DOHH2 (cell line): ENCODE results near the gene GMFB.

ENCODE experiments used
- H3F3A ChIP-seq: fragments of 200-600 bp; sonication (generic), shearing (Covaris generic); 2 replicates; pipeline ENCODE4 v1.6.0; 2016; ENCODE audit warnings: antibody characterized with exemption, mild to moderate bottlenecking; ENCODE audit not compliant: control insufficient read depth, insufficient read depth
- H3K27ac ChIP-seq: fragments of 200-600 bp; sonication (generic); 2 replicates; pipeline ENCODE4 v1.5.1; 2014; ENCODE audit warnings: low read depth, mild to moderate bottlenecking, low read length, moderate library complexity
- H3K27me3 ChIP-seq: fragments of 200-600 bp; sonication (generic); 2 replicates; pipeline ENCODE4 v1.6.1; 2014; ENCODE audit warnings: mild to moderate bottlenecking, low read length, mixed read lengths; ENCODE audit not compliant: control insufficient read depth
- H3K36me3 ChIP-seq: fragments of 200-600 bp; sonication (generic); 2 replicates; pipeline ENCODE4 v1.6.1; 2014; ENCODE audit warnings: mild to moderate bottlenecking, low read length, moderate library complexity, mixed read lengths; ENCODE audit not compliant: control insufficient read depth
- H3K4me1 ChIP-seq: fragments of 200-600 bp; sonication (generic); 2 replicates; pipeline ENCODE4 v1.6.1; 2014; ENCODE audit warnings: mild to moderate bottlenecking, low read length, mixed read lengths; ENCODE audit not compliant: control insufficient read depth
- H3K4me2 ChIP-seq: fragments of 200-600 bp; sonication (generic); 2 replicates; pipeline ENCODE4 v1.6.0; 2014; ENCODE audit warnings: mild to moderate bottlenecking, low read length, moderate library complexity
- H3K4me3 ChIP-seq: fragments of 200-600 bp; sonication (generic); 2 replicates; pipeline ENCODE4 v1.5.1; 2014; ENCODE audit warnings: mild to moderate bottlenecking, low read length, mixed read lengths
- H3K79me2 ChIP-seq: fragments of 200-600 bp; sonication (generic); 2 replicates; pipeline ENCODE4 v1.6.1; 2014; ENCODE audit warnings: mild to moderate bottlenecking, low read length, mixed read lengths; ENCODE audit not compliant: control insufficient read depth
- H3K9me2 ChIP-seq: fragments of 200-600 bp; sonication (generic); replicated peaks from 2 replicates; pipeline ENCODE4 v1.6.1; 2014; ENCODE audit warnings: mild to moderate bottlenecking, low read length, mixed read lengths; ENCODE audit not compliant: control insufficient read depth
- H3K9me3 ChIP-seq: fragments of 200-600 bp; sonication (generic); 2 replicates; pipeline ENCODE4 v1.6.1; 2014; ENCODE audit warnings: antibody characterized with exemption, low read length, mixed read lengths; ENCODE audit not compliant: control insufficient read depth, insufficient read depth
- H4K20me1 ChIP-seq: fragments of 200-600 bp; sonication (generic); 2 replicates; pipeline ENCODE4 v1.6.0; 2014; ENCODE audit warnings: low read depth, mild to moderate bottlenecking, antibody characterized with exemption, low read length, moderate library complexity; ENCODE audit not compliant: control insufficient read depth, insufficient read depth
- CTCF ChIP-seq: fragments of 200-600 bp; sonication (generic); IDR thresholded peaks from one replicate; pipeline ENCODE4 v1.5.1; 2014; ENCODE audit warnings: antibody characterized with exemption, mild to moderate bottlenecking, low read depth, low read length; ENCODE audit not compliant: poor library complexity, severe bottlenecking
- EZH2phosphoT487 ChIP-seq: fragments of 200-600 bp; sonication (generic); IDR thresholded peaks from 2 replicates; pipeline ENCODE4 v1.6.1; 2017; ENCODE audit warnings: borderline replicate concordance, mild to moderate bottlenecking, antibody characterized with exemption, low read length, moderate library complexity, mixed read lengths

Gene GMFB

GRCh38 chr14:54483073-54483745 is 5.6 kb downstream of the GMFB start:
- Histone ChIP-seq H3K27ac (peak overlapping the region; percentile 96), H3F3A (peaks cover 30% of the 10 kb centered on the region), H3K9me2 (no peaks in the 10 kb centered on the region), H3K4me1 (peaks cover 77% of the 10 kb centered on the region), H3K4me3 (peak overlapping the region; percentile 77), H3K27me3 (no peaks in the 10 kb centered on the region), H3K4me2 (peak overlapping the region; percentile 92), H3K9me3 (no peaks in the 10 kb centered on the region), H3K36me3 (peaks cover 59% of the 10 kb centered on the region), H3K79me2 (peaks cover 75% of the 10 kb centered on the region), H4K20me1 (no peaks in the 10 kb centered on the region)
- TF ChIP-seq CTCF: no peak
- no peak for TF ChIP-seq EZH2phosphoT487

- H3K79me2 ChIP-seq: peaks cover 60% of the 10 kb centered on the region
- H3K4me2 ChIP-seq: peak overlapping the region; percentile 92
- H3K4me3 ChIP-seq: peak overlapping the region; percentile 4; the same call in 1 of the 2 replicates
- no peaks in the 10 kb centered on the region for H3K27me3 ChIP-seq
- no peaks in the 10 kb centered on the region for H4K20me1 ChIP-seq
- H3K27ac ChIP-seq: peak overlapping the region; percentile 96
- H3F3A ChIP-seq: peaks cover 29% of the 10 kb centered on the region
- TF ChIP-seq EZH2phosphoT487: no peak
- TF ChIP-seq CTCF: no peak
- H3K9me3 ChIP-seq: no peaks in the 10 kb centered on the region
- no peaks in the 10 kb centered on the region for H3K9me2 ChIP-seq
- H3K4me1 ChIP-seq: peaks cover 67% of the 10 kb centered on the region
- H3K36me3 ChIP-seq: peaks cover 72% of the 10 kb centered on the region
These were observed 7.1 kb downstream of the GMFB start for GRCh38 chr14:54481695-54482094.

- peaks cover 64% of the 10 kb centered on the region for H3K4me1 ChIP-seq
- H3K27ac ChIP-seq: 0 out of 2 replicates have a peak overlapping the region, but pooled peaks have one; percentile 2
- no peaks in the 10 kb centered on the region for H3K27me3 ChIP-seq
- H3K79me2 ChIP-seq: peaks cover 53% of the 10 kb centered on the region
- H3K9me3 ChIP-seq: no peaks in the 10 kb centered on the region
- TF ChIP-seq CTCF (no peak), EZH2phosphoT487 (no peak)
- peak overlapping the region; percentile 92 for H3K4me2 ChIP-seq
- H3K9me2 ChIP-seq: no peaks in the 10 kb centered on the region
- peaks cover 23% of the 10 kb centered on the region for H3F3A ChIP-seq
- H3K4me3 ChIP-seq: peak overlapping the region; percentile 4; the same call in 1 of the 2 replicates
- peaks cover 74% of the 10 kb centered on the region for H3K36me3 ChIP-seq
- H4K20me1 ChIP-seq: no peaks in the 10 kb centered on the region
These were observed 7.8 kb downstream of the GMFB start for GRCh38 chr14:54480830-54481562.
